GM12878 (cell line): ENCODE measurements around the gene CHMP4B.

Experiments
- ELK1 ChIP-seq: IDR thresholded peaks from 2 replicates; pipeline ENCODE4 v1.6.1; 2012; ENCODE audit warnings: low read depth, low read length, improper control_type of control experiment
- EZH2 ChIP-seq: IDR thresholded peaks from 2 replicates; pipeline ENCODE4 v1.6.1; 2012; ENCODE audit warnings: low read depth, mild to moderate bottlenecking, control low read depth, inconsistent platforms, low read length, borderline replicate concordance; ENCODE audit not compliant: control insufficient read depth
- IKZF2 ChIP-seq, 2 experiments: fragments of 450-650 bp; IDR thresholded peaks; 2 replicates each; pipeline ENCODE4 v1.6.1; 2017; ENCODE audit warnings: mild to moderate bottlenecking in 2 of 2, moderate library complexity in 2 of 2
- IRF3 ChIP-seq: fragments of 450-650 bp; IDR thresholded peaks from 2 replicates; pipeline ENCODE4 v1.6.1; 2014; ENCODE audit warnings: mild to moderate bottlenecking
- JUNB ChIP-seq: IDR thresholded peaks from 2 replicates; pipeline ENCODE4 v1.6.1; 2016; ENCODE audit warnings: antibody characterized with exemption, mild to moderate bottlenecking
- POLR2A ChIP-seq: IDR thresholded peaks from 2 replicates; pipeline ENCODE4 v1.6.1; 2011; ENCODE audit warnings: low read depth, mild to moderate bottlenecking, low read length
- POLR2AphosphoS5 ChIP-seq: IDR thresholded peaks from 2 replicates; pipeline ENCODE4 v1.6.1; 2011; ENCODE audit warnings: mild to moderate bottlenecking, low read length, inconsistent platforms
- RBBP5 ChIP-seq: fragments of 200-600 bp; sonication (generic); conservative IDR thresholded peaks from 2 replicates; pipeline ENCODE4 v1.6.1; 2016
- REST ChIP-seq: IDR thresholded peaks from 2 replicates; pipeline ENCODE4 v1.6.1; 2012; ENCODE audit warnings: mild to moderate bottlenecking, low read depth, low read length
- SREBF1 ChIP-seq: IDR thresholded peaks from 2 replicates; pipeline ENCODE4 v1.6.1; 2012; ENCODE audit warnings: mild to moderate bottlenecking, low read length
- WRNIP1 ChIP-seq: IDR thresholded peaks from 2 replicates; pipeline ENCODE4 v1.6.1; 2011; ENCODE audit warnings: low read depth, low read length, improper control_type of control experiment, borderline replicate concordance
- ZNF207 ChIP-seq: fragments of 450-650 bp; IDR thresholded peaks from 2 replicates; pipeline ENCODE4 v1.6.1; 2014; ENCODE audit warnings: antibody characterized with exemption, mild to moderate bottlenecking, borderline replicate concordance

GRCh38 chr20:33767777-33768138 is 43.4 kb upstream of the CHMP4B start:
- no peak for TF ChIP-seq SREBF1
- TF ChIP-seq WRNIP1: no peak
- TF ChIP-seq REST: no peak
- no peak for TF ChIP-seq JUNB
- no peak for TF ChIP-seq POLR2AphosphoS5
- TF ChIP-seq IKZF2 (IDR thresholded peaks at IDR 0.05): no peak
- TF ChIP-seq ZNF207: no peak
- no peak for TF ChIP-seq IRF3
- no peak for TF ChIP-seq POLR2A
- no peak for TF ChIP-seq ELK1
- no peak for TF ChIP-seq RBBP5
- no peak for TF ChIP-seq EZH2
